H1 (cell line): Measurements from ENCODE around the gene CACNB2. TPM values are rescaled to one million over a fixed set of nuclear protein-coding genes. Genes with fewer than 3 reads are reported as not detected.

Experiments used
- KDM5A ChIP-seq: fragments of 200-600 bp; IDR thresholded peaks from 2 replicates; pipeline ENCODE4 v1.7.1; 2012; ENCODE audit warnings: mild to moderate bottlenecking, low read length, inconsistent platforms, mixed read lengths
- TBP ChIP-seq: IDR thresholded peaks from 2 replicates; pipeline ENCODE4 v1.6.1; 2011; ENCODE audit warnings: low read depth, low read length, improper control_type of control experiment
- polyA plus RNA-seq, 7 experiments: library from polyadenylated mRNA; depleted of rRNA in 3 of 7; stranded (reverse) in 5 of 7; unstranded in 2 of 7; fragments of >200 nt in 5 of 7; fragments of 200-250 nt in 2 of 7; gene quantifications; 1 replicate in 5 of 7; 2 replicates in 1 of 7; 4 replicates in 1 of 7; pipeline versions ENCODE4 v1.2.1 to v1.2.3, GENCODE V29; 2011 to 2013; ENCODE audit warnings: missing spikeins in 2 of 7, mixed read lengths in 2 of 7
- total RNA-seq: library from RNA; stranded (reverse); fragmentation: NEBNext Ultra II Directional; extraction: Animal tissue kit (Norgen Biotek cat#: 25700); gene quantifications from 2 replicates; pipeline ENCODE4 v1.2.1, GENCODE V29; 2021

CACNB2 gene
- total and polyA plus RNA-seq, 2 of the 8 experiments (the other 6 are each of a cell fraction or from before 2014, with no cell fraction given), result 2.4 to 3.2 TPM

GRCh38 chr10:18145652-18146051 is 5.4 kb downstream of the CACNB2 start (continued):
- TF ChIP-seq TBP, result no peak
- no peak for TF ChIP-seq KDM5A
